GM13976 (cell line): Measurements from ENCODE around the gene DNAJB7.

ENCODE experiments used
- DNase-seq: peaks from one replicate; pipeline ENCODE4 v3.0.0; 2012; ENCODE audit warnings: low spot score
- in situ Hi-C: fragments of 300-500 bp; cut with MboI; formaldehyde crosslinking; loops from one replicate; pipeline ENCODE4 v1.12.0; 2022; ENCODE audit warnings: low sequenced_read_pairs, mixed read lengths, inconsistent platforms; ENCODE audit not compliant: unreplicated experiment
- TF ChIP-seq, protein P1 (sequence below): IDR thresholded peaks from 2 replicates; pipeline ENCODE4 v1.5.1; 2012; ENCODE audit warnings: borderline replicate concordance, mild to moderate bottlenecking; ENCODE audit not compliant: insufficient read depth; ENCODE audit errors: extremely low read depth, missing control alignments, control extremely low read depth

Gene DNAJB7

DNA sequence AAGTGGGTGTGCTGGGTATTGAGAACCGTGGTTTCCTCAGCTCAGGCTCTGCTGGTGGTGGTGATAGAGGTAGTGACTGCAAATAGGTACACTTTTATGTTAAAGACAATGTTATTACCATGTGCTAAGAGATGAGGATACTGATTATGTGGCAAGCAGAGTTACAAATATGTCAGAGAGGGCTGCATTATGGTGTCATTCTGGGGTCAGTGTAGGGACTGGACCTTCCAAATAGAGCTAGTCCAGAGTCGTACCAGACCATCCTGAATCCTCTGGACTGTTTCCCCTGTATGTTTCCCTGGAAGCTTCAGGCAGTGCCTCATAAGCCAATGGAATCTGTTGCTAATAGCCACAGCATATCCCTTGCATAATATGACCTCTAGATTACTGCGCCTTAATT lies at the start of gene DNAJB7:
Gene DNAJB7, minus strand, starts transcription at position 101 of the 400 bp plus-strand sequence. CDS start 119 bp downstream, outside the sequence.
- TF ChIP-seq, protein P1, sequence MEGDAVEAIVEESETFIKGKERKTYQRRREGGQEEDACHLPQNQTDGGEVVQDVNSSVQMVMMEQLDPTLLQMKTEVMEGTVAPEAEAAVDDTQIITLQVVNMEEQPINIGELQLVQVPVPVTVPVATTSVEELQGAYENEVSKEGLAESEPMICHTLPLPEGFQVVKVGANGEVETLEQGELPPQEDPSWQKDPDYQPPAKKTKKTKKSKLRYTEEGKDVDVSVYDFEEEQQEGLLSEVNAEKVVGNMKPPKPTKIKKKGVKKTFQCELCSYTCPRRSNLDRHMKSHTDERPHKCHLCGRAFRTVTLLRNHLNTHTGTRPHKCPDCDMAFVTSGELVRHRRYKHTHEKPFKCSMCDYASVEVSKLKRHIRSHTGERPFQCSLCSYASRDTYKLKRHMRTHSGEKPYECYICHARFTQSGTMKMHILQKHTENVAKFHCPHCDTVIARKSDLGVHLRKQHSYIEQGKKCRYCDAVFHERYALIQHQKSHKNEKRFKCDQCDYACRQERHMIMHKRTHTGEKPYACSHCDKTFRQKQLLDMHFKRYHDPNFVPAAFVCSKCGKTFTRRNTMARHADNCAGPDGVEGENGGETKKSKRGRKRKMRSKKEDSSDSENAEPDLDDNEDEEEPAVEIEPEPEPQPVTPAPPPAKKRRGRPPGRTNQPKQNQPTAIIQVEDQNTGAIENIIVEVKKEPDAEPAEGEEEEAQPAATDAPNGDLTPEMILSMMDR = no peak
- in situ Hi-C loops = no loop called here
- no peak for DNase-seq

DNA sequence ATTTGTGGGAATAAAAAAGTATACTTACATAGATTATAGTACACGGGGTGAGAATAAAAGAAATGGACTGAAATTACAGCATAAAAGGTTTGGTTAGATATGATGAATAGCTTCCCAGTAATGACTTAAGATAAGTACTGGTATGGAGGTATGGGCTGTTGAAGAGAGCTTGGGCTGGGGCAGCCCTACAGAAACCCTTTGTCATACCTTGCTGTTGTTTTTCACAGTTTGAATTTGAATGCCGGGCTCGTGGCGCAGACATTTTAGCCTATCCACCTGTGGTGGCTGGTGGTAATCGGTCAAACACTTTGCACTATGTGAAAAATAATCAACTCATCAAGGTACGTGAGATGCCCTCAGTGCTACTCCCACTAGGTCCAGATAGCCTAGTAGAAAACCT lies 47.0 kb upstream of the DNAJB7 start:
- in situ Hi-C loops = no loop called here
- DNase-seq = no peak
- TF ChIP-seq, protein P1 = no peak

DNA sequence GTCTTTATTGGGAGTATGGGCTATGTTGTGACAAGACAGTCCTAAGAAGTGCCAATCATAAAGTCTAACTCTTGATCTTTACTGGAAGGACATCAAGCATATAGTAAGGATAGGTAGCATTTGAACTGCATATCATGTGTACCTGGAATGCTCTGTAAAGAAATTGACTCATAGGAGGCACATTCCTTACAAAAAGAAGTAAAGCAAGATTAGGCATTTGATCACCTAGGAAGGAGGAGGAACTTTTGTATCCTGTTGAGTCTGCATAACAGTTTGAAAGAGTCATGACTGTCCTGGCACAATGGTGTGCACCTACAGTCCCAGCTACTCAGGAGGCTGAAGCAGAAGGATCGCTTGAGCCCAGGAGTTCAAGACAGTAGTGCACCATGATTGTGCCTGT lies 42.2 kb upstream of the DNAJB7 start:
- no peak for DNase-seq
- TF ChIP-seq, protein P1 = no peak
- in situ Hi-C loops = no loop called here

DNA sequence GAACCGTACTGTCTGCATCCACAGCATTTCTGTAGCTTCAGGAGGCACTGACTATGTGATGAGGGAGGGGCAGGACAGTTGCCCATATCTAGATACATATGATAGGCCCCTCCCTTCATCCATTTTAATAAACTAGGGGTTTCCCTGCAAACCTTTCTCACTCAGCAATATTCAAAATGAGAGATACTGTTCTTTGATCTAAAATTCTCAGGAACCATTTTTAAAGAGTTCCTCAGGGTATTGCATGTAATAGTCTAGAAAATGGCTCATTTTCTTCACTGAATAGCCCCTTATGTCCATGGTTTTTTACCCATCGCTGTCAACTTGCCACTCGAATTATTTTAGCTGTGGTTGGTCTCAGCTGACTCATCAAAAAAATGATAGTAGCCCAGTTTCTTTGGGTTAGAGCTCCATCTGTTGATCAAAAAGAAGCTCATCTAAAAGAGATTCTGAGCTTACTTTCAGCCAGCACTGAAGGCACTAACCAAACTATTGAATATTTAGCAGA lies 37.0 kb upstream of the DNAJB7 start:
- TF ChIP-seq, protein P1 = peak; percentile 35
- DNase-seq = peak; percentile 72
- in situ Hi-C loops = no loop called here

DNA sequence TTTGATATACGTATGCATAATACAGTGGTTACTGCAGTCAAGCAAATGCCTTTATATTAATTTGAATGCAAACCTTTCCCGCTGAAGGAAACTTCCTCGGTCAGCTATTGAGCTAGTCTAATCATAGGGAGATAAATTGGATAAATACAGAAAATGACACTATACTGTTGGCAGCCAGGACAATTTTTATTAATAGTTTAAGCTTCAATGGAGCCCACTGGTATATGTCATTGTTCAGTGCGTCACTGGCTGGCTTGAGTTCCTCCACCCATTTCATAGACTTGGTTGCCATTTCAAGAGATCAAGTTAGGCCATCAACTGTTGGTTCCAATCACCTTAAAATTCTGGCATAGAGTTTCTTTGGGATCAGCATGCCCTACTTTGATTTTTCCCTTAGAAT lies 32.5 kb upstream of the DNAJB7 start:
- DNase-seq = no peak
- TF ChIP-seq, protein P1 = no peak
- in situ Hi-C loops = no loop called here

DNA sequence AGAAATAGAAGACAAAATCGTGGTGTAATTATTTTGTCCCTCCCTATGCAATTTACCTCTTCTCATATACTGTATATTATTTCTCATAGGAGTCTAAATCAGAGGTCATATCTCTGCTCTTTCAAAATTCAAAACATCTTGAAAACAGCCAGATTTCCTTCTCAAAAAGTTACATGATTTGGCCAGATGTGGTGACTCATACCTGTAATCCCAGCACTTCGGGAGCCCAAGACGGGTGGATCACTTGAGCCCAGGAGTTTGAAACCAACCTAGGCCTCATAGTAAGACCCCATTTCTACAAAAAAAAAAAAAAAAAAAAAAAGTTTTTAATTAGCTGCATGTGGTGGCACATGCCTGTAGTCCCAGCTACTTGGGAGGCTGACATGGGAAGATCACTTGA lies 29.0 kb upstream of the DNAJB7 start:
- in situ Hi-C loops = no loop called here
- DNase-seq = no peak
- TF ChIP-seq, protein P1 = no peak

DNA sequence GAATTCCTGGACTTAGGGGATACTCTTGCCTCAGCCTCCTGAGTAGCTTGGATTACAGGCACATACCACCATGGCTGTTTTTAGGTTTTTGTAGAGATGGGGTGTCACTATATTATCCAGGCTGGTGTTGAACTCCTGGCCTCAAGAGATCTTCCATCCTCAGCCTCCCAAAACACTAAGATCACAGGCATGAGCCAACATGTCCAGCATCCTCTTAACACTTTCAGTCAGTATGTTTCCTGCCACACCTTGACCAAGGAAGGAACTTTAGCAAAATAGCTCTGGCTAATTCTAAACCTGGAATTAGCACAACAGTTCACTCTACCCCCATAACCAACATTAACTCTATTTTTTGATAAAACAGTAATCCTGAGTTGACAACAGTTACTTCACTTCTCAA lies 27.2 kb upstream of the DNAJB7 start:
- TF ChIP-seq, protein P1 = no peak
- in situ Hi-C loops = no loop called here
- no peak for DNase-seq
